Neutrophil (primary cell): Measurements from ENCODE around the gene ABLIM2.

Experiments
- H3K27ac ChIP-seq: fragments of 200-600 bp; sonication (generic); 2 replicates; pipeline ENCODE4 v1.5.1; 2016; ENCODE audit warnings: mild to moderate bottlenecking, moderate library complexity
- H3K27me3 ChIP-seq: fragments of 200-600 bp; sonication (generic); 2 replicates; pipeline ENCODE4 v1.6.0; 2016; ENCODE audit warnings: mild to moderate bottlenecking
- H3K36me3 ChIP-seq: fragments of 200-600 bp; sonication (generic); 2 replicates; pipeline ENCODE4 v1.5.1; 2017
- H3K4me1 ChIP-seq, 2 experiments: fragments of 200-600 bp in 1 of 2; sonication (generic) in 1 of 2; 1 replicate in 1 of 2; 2 replicates in 1 of 2; pipeline versions ENCODE4 v1.5.1 to v1.6.1; 2013 to 2016; ENCODE audit warnings: low read depth in 1 of 2, low read length in 1 of 2, mild to moderate bottlenecking in 1 of 2, moderate library complexity in 1 of 2; ENCODE audit not compliant: control insufficient read depth in 1 of 2, insufficient read depth in 1 of 2
- H3K4me3 ChIP-seq, 2 experiments: fragments of 200-600 bp in 1 of 2; sonication (generic) in 1 of 2; 1 replicate in 1 of 2; 2 replicates in 1 of 2; pipeline ENCODE4 v1.5.1; 2013 to 2016; ENCODE audit warnings: low read depth in 1 of 2, low read length in 1 of 2, mild to moderate bottlenecking in 1 of 2, moderate library complexity in 1 of 2
- H3K9me3 ChIP-seq: fragments of 200-600 bp; sonication (generic); 2 replicates; pipeline ENCODE4 v1.5.1; 2016
- TF ChIP-seq, protein P1 (sequence below): fragments of 200-600 bp; sonication (generic); IDR thresholded peaks from 2 replicates; pipeline ENCODE4 v1.5.1; 2016; ENCODE audit warnings: antibody characterized with exemption

Gene ABLIM2

DNA sequence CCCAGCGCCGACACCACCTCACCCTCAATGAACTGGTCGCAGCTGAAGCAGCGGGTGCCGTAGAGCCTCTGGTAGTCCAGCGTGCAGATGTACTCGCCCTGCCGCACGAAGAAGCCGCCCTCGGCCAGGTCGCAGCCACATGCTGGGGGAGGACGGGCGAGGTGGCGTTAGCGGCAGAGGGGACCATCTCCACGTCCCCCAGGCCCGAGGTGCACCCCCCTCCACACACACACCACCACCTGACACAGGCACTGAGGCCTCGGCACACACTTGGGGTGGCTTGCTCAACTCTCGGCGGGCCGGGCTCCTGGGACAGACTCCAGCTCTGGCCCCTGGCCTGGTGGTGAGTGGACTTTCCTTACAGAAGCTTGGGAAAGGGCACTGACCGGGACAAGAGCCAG lies 61.5 kb downstream of the ABLIM2 start:
- H3K27ac ChIP-seq, result no peak overlapping the region
- H3K27me3 ChIP-seq, result no peaks in the 10 kb centered on the region
- H3K4me1 ChIP-seq, result no peaks in the 10 kb centered on the region
- TF ChIP-seq, protein P1, sequence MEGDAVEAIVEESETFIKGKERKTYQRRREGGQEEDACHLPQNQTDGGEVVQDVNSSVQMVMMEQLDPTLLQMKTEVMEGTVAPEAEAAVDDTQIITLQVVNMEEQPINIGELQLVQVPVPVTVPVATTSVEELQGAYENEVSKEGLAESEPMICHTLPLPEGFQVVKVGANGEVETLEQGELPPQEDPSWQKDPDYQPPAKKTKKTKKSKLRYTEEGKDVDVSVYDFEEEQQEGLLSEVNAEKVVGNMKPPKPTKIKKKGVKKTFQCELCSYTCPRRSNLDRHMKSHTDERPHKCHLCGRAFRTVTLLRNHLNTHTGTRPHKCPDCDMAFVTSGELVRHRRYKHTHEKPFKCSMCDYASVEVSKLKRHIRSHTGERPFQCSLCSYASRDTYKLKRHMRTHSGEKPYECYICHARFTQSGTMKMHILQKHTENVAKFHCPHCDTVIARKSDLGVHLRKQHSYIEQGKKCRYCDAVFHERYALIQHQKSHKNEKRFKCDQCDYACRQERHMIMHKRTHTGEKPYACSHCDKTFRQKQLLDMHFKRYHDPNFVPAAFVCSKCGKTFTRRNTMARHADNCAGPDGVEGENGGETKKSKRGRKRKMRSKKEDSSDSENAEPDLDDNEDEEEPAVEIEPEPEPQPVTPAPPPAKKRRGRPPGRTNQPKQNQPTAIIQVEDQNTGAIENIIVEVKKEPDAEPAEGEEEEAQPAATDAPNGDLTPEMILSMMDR, result no peak
- H3K36me3 ChIP-seq, result no peaks in the 10 kb centered on the region
- H3K9me3 ChIP-seq, result no peaks in the 10 kb centered on the region
- no peak overlapping the region for H3K4me3 ChIP-seq

DNA sequence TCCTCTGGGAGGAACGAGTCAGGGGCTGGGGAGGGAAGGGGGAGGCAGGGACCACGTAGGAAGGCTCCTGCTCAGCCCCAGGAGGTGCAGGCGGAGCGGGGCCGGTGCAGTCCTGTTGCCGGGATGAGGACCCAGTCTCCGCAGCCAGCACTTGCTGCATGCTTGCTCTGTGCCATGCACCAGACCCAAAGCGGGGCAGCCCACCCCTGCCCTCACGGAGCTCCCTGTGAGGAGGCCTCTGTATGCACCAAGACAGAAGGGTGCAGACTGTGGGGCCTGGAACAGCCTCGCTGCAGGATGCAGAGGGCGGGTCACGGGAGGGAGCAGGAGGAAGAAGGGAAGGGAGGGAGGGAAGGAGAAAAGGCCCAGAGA lies 61.9 kb downstream of the ABLIM2 start:
- Histone ChIP-seq H3K9me3 (no peaks in the 10 kb centered on the region), H3K4me3 (no peak overlapping the region), H3K27me3 (no peaks in the 10 kb centered on the region), H3K4me1 (no peaks in the 10 kb centered on the region), H3K36me3 (no peaks in the 10 kb centered on the region), H3K27ac (no peak overlapping the region)
- TF ChIP-seq, protein P1, result no peak

DNA sequence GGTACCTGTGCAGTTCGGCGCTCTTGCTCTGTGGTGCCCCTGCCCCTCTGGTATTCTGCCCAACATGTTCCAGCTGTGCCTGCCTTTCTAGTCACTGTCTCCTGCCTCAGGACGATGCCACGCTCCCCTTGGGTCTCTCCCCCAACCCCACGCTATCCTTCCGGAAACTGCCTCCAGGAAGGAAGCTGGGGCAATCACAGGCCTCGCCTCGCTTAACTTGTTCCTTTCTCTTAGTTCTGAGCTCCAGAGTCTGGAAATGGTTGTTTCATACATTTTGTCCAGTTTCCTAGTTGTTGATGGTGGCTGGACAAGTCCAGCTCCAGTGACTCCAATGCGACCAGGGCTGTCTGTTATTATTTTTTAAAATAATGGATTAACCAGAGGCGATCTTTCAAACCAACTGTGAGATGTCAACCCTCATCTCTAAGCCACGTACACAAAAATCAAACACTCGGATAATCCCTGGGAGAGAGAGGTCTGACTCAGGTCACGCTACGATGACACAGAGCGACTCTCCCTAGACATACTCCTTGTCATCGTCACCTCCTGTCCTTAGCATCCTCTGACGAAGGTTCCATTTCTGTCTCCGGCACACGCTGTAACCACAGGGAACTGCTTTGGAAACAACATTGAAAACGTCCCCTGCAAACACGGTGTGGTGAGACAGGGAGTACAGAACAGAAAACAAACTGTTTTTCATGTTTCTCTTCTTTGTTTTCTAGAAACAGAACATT lies 62.5 kb downstream of the ABLIM2 start:
- Histone ChIP-seq H3K27ac (no peak overlapping the region), H3K27me3 (no peaks in the 10 kb centered on the region), H3K9me3 (no peaks in the 10 kb centered on the region), H3K4me3 (no peak overlapping the region), H3K4me1 (no peaks in the 10 kb centered on the region), H3K36me3 (no peaks in the 10 kb centered on the region)
- TF ChIP-seq, protein P1, result no peak

DNA sequence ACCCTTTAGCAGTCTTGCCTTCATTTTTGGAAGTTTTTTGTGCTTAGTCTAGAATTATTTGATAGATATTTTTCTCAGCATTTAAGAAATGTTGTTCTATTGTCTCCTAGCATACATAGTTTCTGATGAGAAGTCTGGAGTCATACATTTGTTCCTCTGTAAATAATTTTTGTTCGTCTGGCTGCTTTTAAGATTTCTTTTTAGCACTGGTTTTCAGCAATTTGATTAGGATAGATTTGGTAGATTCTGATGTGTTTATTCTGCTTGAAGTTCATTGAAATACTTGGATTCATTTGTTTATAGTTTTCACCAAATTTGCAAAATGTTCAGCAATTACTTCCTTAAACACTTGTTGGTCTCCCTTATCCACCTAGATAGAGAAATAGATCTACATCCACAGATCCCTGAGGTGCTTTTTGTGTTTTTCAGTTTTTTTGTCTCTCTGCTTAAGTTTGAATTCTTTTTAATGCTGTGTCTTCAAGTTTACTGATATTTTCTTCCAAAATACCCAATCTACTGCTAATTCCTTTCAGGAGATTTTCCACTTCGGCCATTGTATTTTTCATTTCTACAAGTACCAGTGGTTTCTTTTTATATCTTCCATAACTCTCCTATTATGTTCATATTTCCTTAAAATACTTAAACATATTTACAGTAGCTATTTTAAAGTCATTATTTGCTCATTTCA lies 64.9 kb downstream of the ABLIM2 start:
- Histone ChIP-seq H3K36me3 (no peaks in the 10 kb centered on the region), H3K27ac (no peak overlapping the region), H3K4me3 (no peak overlapping the region), H3K9me3 (no peaks in the 10 kb centered on the region), H3K27me3 (no peaks in the 10 kb centered on the region), H3K4me1 (no peaks in the 10 kb centered on the region)
- TF ChIP-seq, protein P1, result no peak

DNA sequence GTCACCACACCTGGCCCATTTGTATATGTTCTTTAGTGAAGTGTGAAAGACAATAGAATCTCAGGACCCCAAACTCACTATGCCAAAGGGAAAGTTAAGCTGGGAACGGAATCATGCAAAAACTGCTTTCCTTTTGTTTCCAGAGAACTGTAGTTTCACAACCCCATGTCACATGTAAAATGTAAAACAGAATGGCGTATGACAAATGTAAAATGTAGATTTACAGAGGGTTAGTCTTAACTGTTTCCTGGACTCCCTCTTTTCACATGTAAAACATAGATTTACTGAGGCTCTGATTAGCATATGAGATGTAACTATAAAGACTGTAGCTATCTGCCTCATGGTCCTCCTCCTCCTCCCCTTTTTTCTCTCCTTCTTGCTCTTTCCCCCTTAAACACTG lies 66.3 kb downstream of the ABLIM2 start:
- Histone ChIP-seq H3K27ac (no peak overlapping the region), H3K4me3 (no peak overlapping the region), H3K4me1 (no peaks in the 10 kb centered on the region), H3K9me3 (no peaks in the 10 kb centered on the region), H3K36me3 (no peaks in the 10 kb centered on the region), H3K27me3 (no peaks in the 10 kb centered on the region)
- TF ChIP-seq, protein P1, result no peak
